ENCODE results near the gene EP300.

Gene EP300

GRCh38 chr22:41062146-41062545 is 30.2 kb upstream of the EP300 start:
- no peak for TF ChIP-seq CTCF (IDR thresholded peaks at IDR 0.05)

- TF ChIP-seq CTCF (IDR thresholded peaks at IDR 0.05): no peak
Measured at GRCh38 chr22:41070665-41071331, 21.6 kb upstream of the EP300 start.

- no peak for TF ChIP-seq CTCF (IDR thresholded peaks at IDR 0.05)
Measured at GRCh38 chr22:41074061-41074460, 18.3 kb upstream of the EP300 start.

- TF ChIP-seq CTCF (IDR thresholded peaks at IDR 0.05): no peak
Measured at GRCh38 chr22:41074466-41074865, 17.9 kb upstream of the EP300 start.

- no peak for TF ChIP-seq CTCF (IDR thresholded peaks at IDR 0.05)
Measured at GRCh38 chr22:41074941-41075710, 17.3 kb upstream of the EP300 start.

GRCh38 chr22:41075946-41076345 is 16.4 kb upstream of the EP300 start:
- TF ChIP-seq CTCF (IDR thresholded peaks at IDR 0.05): no peak

- no peak for TF ChIP-seq CTCF (IDR thresholded peaks at IDR 0.05)
Measured at GRCh38 chr22:41076857-41077256, 15.5 kb upstream of the EP300 start.

Data from LNCAP (cell line).